ENCODE results near the gene ITPR2. TPM values are rescaled to one million over a fixed set of nuclear protein-coding genes. Genes with fewer than 3 reads are reported as not detected.

ITPR2 gene
- total RNA-seq, 3 donors from 2014 or later (not counting 1 experiment from before 2014, with no cell fraction given), result 59.1 to 70.7 (median 68.2) TPM

- H3K36me3 Mint-ChIP-seq, result no peaks in the 10 kb centered on the region
Measured at GRCh38 chr12:26533211-26533610, 299.8 kb downstream of the ITPR2 start.

GRCh38 chr12:26530461-26530860 is 302.5 kb downstream of the ITPR2 start:
- no peak for TF ChIP-seq CTCF (IDR thresholded peaks at IDR 0.05)
- no CpG with 5 or more reads among the region's 1 CpG for WGBS (ENCODE audit: insufficient coverage)
- H3K27me3 ChIP-seq (ENCODE audit: control insufficient read depth, insufficient read depth, low read length), result no peaks in the 10 kb centered on the region
- peaks cover 0 to 10% of the 10 kb centered on the region in 2 donors for H3K4me1 Mint-ChIP-seq
- no peaks in the 10 kb centered on the region for H3K27me3 Mint-ChIP-seq (ENCODE audit: low read depth in 2 of 2)
- H3K36me3 ChIP-seq (ENCODE audit: control insufficient read depth, insufficient read depth, low read length), result peaks cover 2% of the 10 kb centered on the region
- ATAC-seq (no peak), DNase-seq (no peak)
- H3K4me1 ChIP-seq (ENCODE audit: control insufficient read depth, insufficient read depth, low read length), result no peaks in the 10 kb centered on the region
- no peak overlapping the region for H3K27ac ChIP-seq (ENCODE audit: low read length)
- H3K4me3 ChIP-seq (ENCODE audit: low read length), result no peak overlapping the region
- peaks cover 14% of the 10 kb centered on the region for H3K36me3 Mint-ChIP-seq
- H3K9me3 ChIP-seq (ENCODE audit: control insufficient read depth, insufficient read depth, low read length), result peaks cover 3% of the 10 kb centered on the region
- intact Hi-C loops (cut with micrococcal nuclease), result no loop called here
- no peak overlapping the region for H3K27ac Mint-ChIP-seq
- peaks cover 6 to 7% of the 10 kb centered on the region in 2 donors for H3K9me3 Mint-ChIP-seq
- H3K4me3 Mint-ChIP-seq, result no peak overlapping the region

More at GRCh38 chr12:26533211-26533610, 299.8 kb downstream of the ITPR2 start:
- Mint-ChIP-seq H3K27ac (no peak overlapping the region), H3K4me3 (no peak overlapping the region), H3K27me3 (ENCODE audit: low read depth in 2 of 2) (no peaks in the 10 kb centered on the region), H3K9me3 (no peaks in the 10 kb centered on the region), H3K4me1 (peaks cover 0 to 5% of the 10 kb centered on the region in 2 donors)
- no peak overlapping the region for H3K27ac ChIP-seq (ENCODE audit: low read length)
- WGBS (ENCODE audit: insufficient coverage), result 100% methylated on average over 2 of the region's 3 CpGs
- no peaks in the 10 kb centered on the region for H3K36me3 ChIP-seq (ENCODE audit: control insufficient read depth, insufficient read depth, low read length)
- H3K4me3 ChIP-seq (ENCODE audit: low read length), result no peak overlapping the region
- ATAC-seq, result no peak
- intact Hi-C loops (cut with micrococcal nuclease), result no loop called here
- no peak for TF ChIP-seq CTCF (IDR thresholded peaks at IDR 0.05)
- DNase-seq, result no peak
- H3K9me3 ChIP-seq (ENCODE audit: control insufficient read depth, insufficient read depth, low read length), result no peaks in the 10 kb centered on the region
- H3K4me1 ChIP-seq (ENCODE audit: control insufficient read depth, insufficient read depth, low read length), result no peaks in the 10 kb centered on the region
- no peaks in the 10 kb centered on the region for H3K27me3 ChIP-seq (ENCODE audit: control insufficient read depth, insufficient read depth, low read length)

- H3K9me3 ChIP-seq (ENCODE audit: control insufficient read depth, insufficient read depth, low read length), result peaks cover 7% of the 10 kb centered on the region
- Mint-ChIP-seq H3K27me3 (ENCODE audit: low read depth in 2 of 2) (no peaks in the 10 kb centered on the region), H3K9me3 (peaks cover 6 to 7% of the 10 kb centered on the region in 2 donors), H3K4me1 (peaks cover 0 to 8% of the 10 kb centered on the region in 2 donors), H3K4me3 (no peak overlapping the region), H3K27ac (no peak overlapping the region), H3K36me3 (peaks cover 20% of the 10 kb centered on the region)
- no peak for TF ChIP-seq CTCF (IDR thresholded peaks at IDR 0.05)
- H3K36me3 ChIP-seq (ENCODE audit: control insufficient read depth, insufficient read depth, low read length), result peaks cover 2% of the 10 kb centered on the region
- ATAC-seq (no peak), DNase-seq (no peak)
- H3K27ac ChIP-seq (ENCODE audit: low read length), result no peak overlapping the region
- no peaks in the 10 kb centered on the region for H3K27me3 ChIP-seq (ENCODE audit: control insufficient read depth, insufficient read depth, low read length)
- no peak overlapping the region for H3K4me3 ChIP-seq (ENCODE audit: low read length)
- 100% methylated on average over 1 of the region's 1 CpG for WGBS (ENCODE audit: insufficient coverage)
- no peaks in the 10 kb centered on the region for H3K4me1 ChIP-seq (ENCODE audit: control insufficient read depth, insufficient read depth, low read length)
- intact Hi-C loops (cut with micrococcal nuclease), result no loop called here
Measured at GRCh38 chr12:26528943-26529342, 304.1 kb downstream of the ITPR2 start.

GRCh38 chr12:26527682-26528081 is 305.3 kb downstream of the ITPR2 start:
- Histone ChIP-seq H3K4me1 (ENCODE audit: control insufficient read depth, insufficient read depth, low read length) (no peaks in the 10 kb centered on the region), H3K4me3 (ENCODE audit: low read length) (no peak overlapping the region), H3K36me3 (ENCODE audit: control insufficient read depth, insufficient read depth, low read length) (peaks cover 2% of the 10 kb centered on the region), H3K27ac (ENCODE audit: low read length) (no peak overlapping the region), H3K9me3 (ENCODE audit: control insufficient read depth, insufficient read depth, low read length) (peaks cover 7% of the 10 kb centered on the region), H3K27me3 (ENCODE audit: control insufficient read depth, insufficient read depth, low read length) (no peaks in the 10 kb centered on the region)
- Mint-ChIP-seq H3K4me3 (no peak overlapping the region), H3K27ac (no peak overlapping the region), H3K27me3 (ENCODE audit: low read depth in 2 of 2) (no peaks in the 10 kb centered on the region), H3K9me3 (peaks cover 6 to 7% of the 10 kb centered on the region in 2 donors), H3K4me1 (peaks cover 5 to 10% of the 10 kb centered on the region in 2 donors), H3K36me3 (peaks cover 20% of the 10 kb centered on the region)
- 94% methylated on average over 2 of the region's 4 CpGs for WGBS (ENCODE audit: insufficient coverage)
- TF ChIP-seq CTCF (IDR thresholded peaks at IDR 0.05), result no peak
- intact Hi-C loops (cut with micrococcal nuclease), result no loop called here
- no peak for ATAC-seq
- DNase-seq, result no peak
